MM.1S (cell line): ENCODE data around the gene CHERP.

Experiments
- DNase-seq: peaks from one replicate; pipeline ENCODE4 v3.0.0-alpha.2; 2015
- H2AFZ ChIP-seq: fragments of 300-600 bp; sonication (generic); 2 replicates; pipeline ENCODE4 v1.6.0; 2016; ENCODE audit warnings: antibody characterized with exemption, low read length
- H3F3A ChIP-seq: fragments of 300-600 bp; sonication (generic); 2 replicates; pipeline ENCODE4 v1.6.1; 2016; ENCODE audit warnings: mild to moderate bottlenecking, antibody characterized with exemption, low read length, moderate library complexity, mixed read lengths; ENCODE audit not compliant: insufficient read depth
- H3K27ac ChIP-seq: fragments of 300-600 bp; sonication (generic); 2 replicates; pipeline ENCODE4 v1.5.1; 2016; ENCODE audit warnings: mild to moderate bottlenecking, low read length
- H3K27me3 ChIP-seq: fragments of 300-600 bp; sonication (generic); replicated peaks from 2 replicates; pipeline ENCODE4 v1.6.0; 2016; ENCODE audit warnings: low read length; ENCODE audit not compliant: insufficient read depth
- H3K36me3 ChIP-seq: fragments of 300-600 bp; sonication (generic); replicated peaks from 2 replicates; pipeline ENCODE4 v1.6.1; 2016; ENCODE audit warnings: mild to moderate bottlenecking, low read length, mixed read lengths; ENCODE audit not compliant: insufficient read depth
- H3K4me1 ChIP-seq: fragments of 300-600 bp; sonication (generic); 2 replicates; pipeline ENCODE4 v1.6.1; 2016; ENCODE audit warnings: low read length, mixed read lengths
- H3K4me2 ChIP-seq: fragments of 300-600 bp; sonication (generic); 2 replicates; pipeline ENCODE4 v1.6.0; 2016; ENCODE audit warnings: low read depth, low read length
- H3K4me3 ChIP-seq: fragments of 300-600 bp; sonication (generic); 2 replicates; pipeline ENCODE4 v1.5.1; 2016; ENCODE audit warnings: low read length, mixed read lengths
- H3K79me2 ChIP-seq: fragments of 300-600 bp; sonication (generic); 2 replicates; pipeline ENCODE4 v1.6.1; 2016; ENCODE audit warnings: mixed run types, low read length, mixed read lengths
- H3K9ac ChIP-seq: fragments of 300-600 bp; sonication (generic); 2 replicates; pipeline ENCODE4 v1.6.1; 2016; ENCODE audit warnings: low read length, mixed read lengths
- H3K9me2 ChIP-seq: fragments of 300-600 bp; sonication (generic); replicated peaks from 2 replicates; pipeline ENCODE4 v1.6.1; 2016; ENCODE audit warnings: mild to moderate bottlenecking, low read length, mixed read lengths; ENCODE audit not compliant: insufficient read depth
- H3K9me3 ChIP-seq: fragments of 300-600 bp; sonication (generic); replicated peaks from 2 replicates; pipeline ENCODE4 v1.6.1; 2016; ENCODE audit warnings: mild to moderate bottlenecking, low read length, mixed read lengths; ENCODE audit not compliant: insufficient read depth
- H4K20me1 ChIP-seq: fragments of 300-600 bp; sonication (generic); 2 replicates; pipeline ENCODE4 v1.6.1; 2016; ENCODE audit warnings: mild to moderate bottlenecking, low read length, moderate library complexity, mixed read lengths; ENCODE audit not compliant: insufficient read depth
- EZH2 ChIP-seq: fragments of 300-600 bp; sonication (generic); optimal IDR thresholded peaks from 2 replicates; pipeline ENCODE3; 2017; ENCODE audit warnings: low read depth, mild to moderate bottlenecking, antibody characterized with exemption, low read length, mixed read lengths
- EZH2phosphoT487 ChIP-seq: fragments of 300-600 bp; sonication (generic); IDR thresholded peaks from 2 replicates; pipeline ENCODE4 v1.6.1; 2018; ENCODE audit warnings: antibody characterized with exemption, low read length
- TF ChIP-seq, protein P1 (sequence below): fragments of 300-600 bp; sonication (generic); IDR thresholded peaks from 2 replicates; pipeline ENCODE4 v1.5.1; 2016; ENCODE audit warnings: antibody characterized with exemption, low read length, mixed read lengths

The CHERP gene

DNA sequence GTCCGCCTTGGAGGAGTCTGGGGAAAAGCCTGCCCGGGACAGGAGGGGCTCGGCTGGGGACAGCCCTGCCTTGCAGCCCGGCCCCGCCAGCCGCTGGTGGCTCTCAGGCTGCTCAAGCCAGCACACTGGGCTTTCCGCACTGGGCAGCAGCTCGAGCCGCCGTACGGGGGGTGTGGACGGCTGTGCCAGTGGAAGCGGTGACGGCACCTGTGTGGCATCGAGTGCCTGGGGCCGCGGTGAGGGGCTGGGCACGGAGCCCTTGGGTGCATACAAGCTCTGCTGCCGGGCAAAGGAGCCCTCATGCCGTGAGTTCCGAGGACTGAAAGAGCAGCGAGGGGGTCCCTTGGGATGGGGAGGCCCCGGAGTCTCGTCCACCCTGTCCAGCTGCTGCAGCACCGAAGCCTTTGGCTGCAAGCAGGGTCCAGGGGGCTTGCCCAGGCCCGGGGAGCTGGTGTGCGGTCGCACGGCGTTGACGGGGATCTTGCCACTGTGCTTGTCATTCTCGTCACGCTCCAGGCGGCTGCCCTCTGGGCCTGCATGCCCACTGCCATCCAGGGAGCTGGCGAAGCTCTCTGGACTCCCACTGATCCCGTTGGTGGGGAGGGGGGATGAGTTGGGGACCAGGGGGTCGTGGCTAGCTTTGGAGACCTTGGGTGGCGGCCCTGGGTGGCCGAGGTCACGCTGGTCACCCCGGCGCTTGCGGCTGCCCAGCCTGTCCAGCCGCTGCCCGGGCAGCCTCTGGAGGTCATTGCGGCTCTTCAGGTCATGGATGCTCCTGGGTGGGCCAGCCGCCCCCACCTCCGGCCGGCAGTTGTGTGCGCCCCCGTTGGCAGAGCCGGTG lies 34.7 kb upstream of the CHERP start:
- no peak for TF ChIP-seq EZH2

DNA sequence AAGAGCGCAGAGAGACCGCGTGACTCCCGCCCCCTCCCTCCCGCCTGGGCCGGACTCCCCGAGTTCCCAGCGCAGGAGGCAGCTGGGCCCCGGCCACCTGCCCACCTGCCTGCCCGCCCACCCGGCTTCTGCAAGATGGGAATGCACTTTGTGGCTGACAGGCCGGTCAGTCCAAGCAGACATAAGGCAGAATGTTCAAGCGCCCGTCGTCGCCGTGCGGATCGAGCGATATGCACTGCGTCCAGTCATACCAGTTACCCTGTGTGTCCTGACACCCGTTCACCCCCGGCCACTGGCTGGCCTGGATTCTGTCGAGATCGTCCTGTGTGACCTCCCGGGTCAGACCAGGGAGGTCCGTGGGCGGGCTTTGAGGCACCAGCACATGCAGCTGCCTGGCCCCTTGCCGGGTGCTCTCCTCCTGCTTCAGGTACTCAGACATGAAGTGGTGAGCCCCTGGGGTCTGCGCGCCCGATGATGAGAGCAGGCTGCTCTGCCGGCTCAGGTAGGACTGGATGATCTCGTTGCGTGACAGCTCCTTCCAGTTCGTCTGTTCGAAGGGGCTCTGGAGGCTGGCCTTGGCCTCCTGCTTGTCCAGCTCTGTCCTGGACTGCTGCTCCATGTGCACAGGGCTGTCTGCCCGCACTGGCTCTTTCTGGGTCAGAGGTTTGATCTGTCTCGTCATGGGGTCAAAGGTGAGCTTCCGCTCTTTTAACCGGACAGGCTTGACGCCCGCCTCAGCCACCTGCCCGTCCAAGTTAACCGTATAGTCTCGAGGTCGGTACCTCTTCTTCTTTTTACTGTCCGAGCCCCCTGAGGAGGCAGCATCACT lies 33.8 kb upstream of the CHERP start:
- Histone ChIP-seq H3K79me2 (peaks cover 96% of the 10 kb centered on the region), H3K9me2 (no peaks in the 10 kb centered on the region), H3K36me3 (no peaks in the 10 kb centered on the region; the same call in none of the 2 replicates), H3F3A (peaks cover 14% of the 10 kb centered on the region), H3K27me3 (no peaks in the 10 kb centered on the region), H3K9ac (no peak overlapping the region), H3K9me3 (no peaks in the 10 kb centered on the region), H3K27ac (no peak overlapping the region), H3K4me3 (no peak overlapping the region), H3K4me2 (no peak overlapping the region), H3K4me1 (peaks cover 12% of the 10 kb centered on the region), H2AFZ (no peak overlapping the region), H4K20me1 (0 out of 2 replicates have a peak, but pooled peaks cover 5% of the 10 kb centered on the region)
- TF ChIP-seq, protein P1, sequence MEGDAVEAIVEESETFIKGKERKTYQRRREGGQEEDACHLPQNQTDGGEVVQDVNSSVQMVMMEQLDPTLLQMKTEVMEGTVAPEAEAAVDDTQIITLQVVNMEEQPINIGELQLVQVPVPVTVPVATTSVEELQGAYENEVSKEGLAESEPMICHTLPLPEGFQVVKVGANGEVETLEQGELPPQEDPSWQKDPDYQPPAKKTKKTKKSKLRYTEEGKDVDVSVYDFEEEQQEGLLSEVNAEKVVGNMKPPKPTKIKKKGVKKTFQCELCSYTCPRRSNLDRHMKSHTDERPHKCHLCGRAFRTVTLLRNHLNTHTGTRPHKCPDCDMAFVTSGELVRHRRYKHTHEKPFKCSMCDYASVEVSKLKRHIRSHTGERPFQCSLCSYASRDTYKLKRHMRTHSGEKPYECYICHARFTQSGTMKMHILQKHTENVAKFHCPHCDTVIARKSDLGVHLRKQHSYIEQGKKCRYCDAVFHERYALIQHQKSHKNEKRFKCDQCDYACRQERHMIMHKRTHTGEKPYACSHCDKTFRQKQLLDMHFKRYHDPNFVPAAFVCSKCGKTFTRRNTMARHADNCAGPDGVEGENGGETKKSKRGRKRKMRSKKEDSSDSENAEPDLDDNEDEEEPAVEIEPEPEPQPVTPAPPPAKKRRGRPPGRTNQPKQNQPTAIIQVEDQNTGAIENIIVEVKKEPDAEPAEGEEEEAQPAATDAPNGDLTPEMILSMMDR = no peak
- no peak for TF ChIP-seq EZH2phosphoT487
- TF ChIP-seq EZH2 = no peak
- DNase-seq = no peak

More for the DNA sequence above, 34.7 kb upstream of the CHERP start:
- Histone ChIP-seq H3K4me1 (peaks cover 9% of the 10 kb centered on the region), H3K4me2 (no peak overlapping the region), H3K36me3 (no peaks in the 10 kb centered on the region; the same call in none of the 2 replicates), H3K9ac (no peak overlapping the region), H3F3A (peaks cover 14% of the 10 kb centered on the region), H3K9me2 (no peaks in the 10 kb centered on the region), H3K4me3 (no peak overlapping the region), H3K9me3 (no peaks in the 10 kb centered on the region), H3K79me2 (peaks cover 96% of the 10 kb centered on the region), H3K27ac (no peak overlapping the region), H4K20me1 (0 out of 2 replicates have a peak, but pooled peaks cover 5% of the 10 kb centered on the region), H3K27me3 (no peaks in the 10 kb centered on the region), H2AFZ (no peak overlapping the region)
- no peak for DNase-seq

DNA sequence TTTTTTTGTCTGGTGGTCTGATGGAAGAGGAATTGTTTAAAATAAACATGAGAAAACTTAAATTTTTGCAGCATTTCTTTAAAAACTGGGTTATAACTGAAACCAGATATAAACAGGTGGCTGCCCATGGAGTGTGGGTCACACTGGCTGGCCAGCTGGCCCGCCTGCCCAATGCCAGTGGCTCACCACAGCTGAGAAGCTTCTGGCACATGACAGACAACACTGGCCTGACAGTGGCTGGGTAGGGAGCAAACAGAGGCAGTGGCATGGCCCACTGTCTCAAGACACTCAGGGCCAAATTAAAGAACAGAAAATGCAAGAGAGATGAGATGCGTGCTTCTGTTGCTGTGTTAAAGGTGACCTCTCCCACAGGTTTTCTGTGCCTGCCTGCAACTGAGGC lies 33.0 kb upstream of the CHERP start:
- Histone ChIP-seq H3K4me1 (peaks cover 16% of the 10 kb centered on the region), H3K9ac (no peak overlapping the region), H3K27me3 (no peaks in the 10 kb centered on the region), H3K9me3 (no peaks in the 10 kb centered on the region), H3K36me3 (no peaks in the 10 kb centered on the region; the same call in none of the 2 replicates), H3K79me2 (peaks cover 96% of the 10 kb centered on the region), H3K4me3 (no peak overlapping the region), H3K27ac (no peak overlapping the region), H4K20me1 (0 out of 2 replicates have a peak, but pooled peaks cover 5% of the 10 kb centered on the region), H3K9me2 (no peaks in the 10 kb centered on the region), H3F3A (peaks cover 14% of the 10 kb centered on the region), H3K4me2 (no peak overlapping the region), H2AFZ (no peak overlapping the region)
- DNase-seq = no peak
- TF ChIP-seq, protein P1 = no peak
- no peak for TF ChIP-seq EZH2
- TF ChIP-seq EZH2phosphoT487 = no peak
